Neuronal stem cell (in vitro differentiated cells): ENCODE results near the gene VPS33A.

Source experiments
- DNase-seq: peaks from one replicate; pipeline ENCODE4 v3.0.0-alpha.2; 2013; ENCODE audit warnings: low spot score
- H2AFZ ChIP-seq: one replicate; pipeline ENCODE4 v1.6.1; 2013; ENCODE audit warnings: mild to moderate bottlenecking, low read length, inconsistent platforms
- H2AK5ac ChIP-seq: 2 replicates; pipeline ENCODE4 v1.6.1; 2013; ENCODE audit warnings: low read depth, mild to moderate bottlenecking, inconsistent platforms, low read length, moderate library complexity, mixed read lengths
- H2BK120ac ChIP-seq: 2 replicates; pipeline ENCODE4 v1.6.1; 2013; ENCODE audit warnings: low read depth, mild to moderate bottlenecking, inconsistent platforms, low read length, moderate library complexity, mixed read lengths
- H2BK12ac ChIP-seq: one replicate; pipeline ENCODE4 v1.6.1; 2013; ENCODE audit warnings: low read length, inconsistent platforms
- H2BK15ac ChIP-seq: 2 replicates; pipeline ENCODE4 v1.6.1; 2013; ENCODE audit warnings: mild to moderate bottlenecking, low read length, inconsistent platforms, mixed read lengths
- H2BK5ac ChIP-seq: one replicate; pipeline ENCODE4 v1.6.1; 2013; ENCODE audit warnings: inconsistent platforms, mild to moderate bottlenecking, low read length, moderate library complexity
- H3K14ac ChIP-seq: one replicate; pipeline ENCODE4 v1.6.1; 2013; ENCODE audit warnings: low read length, inconsistent platforms
- H3K18ac ChIP-seq: 2 replicates; pipeline ENCODE4 v1.6.1; 2013; ENCODE audit warnings: low read length, inconsistent platforms
- H3K23ac ChIP-seq: 2 replicates; pipeline ENCODE4 v1.6.1; 2013; ENCODE audit warnings: low read depth, mild to moderate bottlenecking, mixed read lengths, low read length, inconsistent platforms; ENCODE audit not compliant: poor library complexity
- H3K27ac ChIP-seq: replicated peaks from 3 replicates; pipeline ENCODE4 v1.5.1; 2013; ENCODE audit warnings: low read length, inconsistent platforms
- H3K27me3 ChIP-seq, 3 experiments: 2 replicates each; pipeline ENCODE4 v1.6.1; 2013; ENCODE audit warnings: low read length in 3 of 3, mild to moderate bottlenecking in 2 of 3, inconsistent platforms in 1 of 3, low read depth in 1 of 3, mixed read lengths in 1 of 3, moderate library complexity in 1 of 3; ENCODE audit not compliant: control insufficient read depth in 3 of 3, insufficient read depth in 3 of 3
- H3K36me3 ChIP-seq, 2 donors: replicated peaks in 1 of 2; 2 replicates each; pipeline ENCODE4 v1.6.1; 2013; ENCODE audit warnings: low read length in 2 of 2; ENCODE audit not compliant: control insufficient read depth in 2 of 2, insufficient read depth in 2 of 2
- H3K4ac ChIP-seq: 2 replicates; pipeline ENCODE4 v1.6.1; 2013; ENCODE audit warnings: inconsistent platforms, mild to moderate bottlenecking, low read length, moderate library complexity
- H3K4me1 ChIP-seq, 2 donors: 1 replicate in 1 of 2; 2 replicates in 1 of 2; pipeline ENCODE4 v1.6.1; 2013; ENCODE audit warnings: low read length in 2 of 2, low read depth in 1 of 2; ENCODE audit not compliant: control insufficient read depth in 2 of 2, insufficient read depth in 1 of 2
- H3K4me2 ChIP-seq: one replicate; pipeline ENCODE4 v1.6.1; 2013; ENCODE audit warnings: mild to moderate bottlenecking, low read length, inconsistent platforms; ENCODE audit not compliant: insufficient read depth, poor library complexity, severe bottlenecking
- H3K4me3 ChIP-seq, 2 donors: 2 replicates each; pipeline ENCODE4 v1.5.1; 2013; ENCODE audit warnings: low read length in 2 of 2, mild to moderate bottlenecking in 2 of 2, inconsistent platforms in 1 of 2, moderate library complexity in 1 of 2
- H3K79me1 ChIP-seq: one replicate; pipeline ENCODE4 v1.6.1; 2013; ENCODE audit warnings: low read depth, mild to moderate bottlenecking, inconsistent platforms, low read length, moderate library complexity
- H3K9ac ChIP-seq: one replicate; pipeline ENCODE4 v1.6.1; 2013; ENCODE audit warnings: mild to moderate bottlenecking, low read depth, low read length, inconsistent platforms; ENCODE audit not compliant: poor library complexity
- H3K9me3 ChIP-seq, 2 donors: replicated peaks in 1 of 2; 2 replicates each; pipeline versions ENCODE3 to v1.6.1; 2013; ENCODE audit warnings: low read length in 2 of 2, mild to moderate bottlenecking in 2 of 2, inconsistent platforms in 1 of 2, low read depth in 1 of 2, mixed read lengths in 1 of 2, moderate library complexity in 1 of 2; ENCODE audit not compliant: control insufficient read depth in 2 of 2, insufficient read depth in 1 of 2
- H4K8ac ChIP-seq: one replicate; pipeline ENCODE4 v1.6.1; 2013; ENCODE audit warnings: low read depth, mild to moderate bottlenecking, inconsistent platforms, low read length, moderate library complexity
- H4K91ac ChIP-seq: one replicate; pipeline ENCODE4 v1.6.1; 2013; ENCODE audit warnings: low read length, low read depth, mild to moderate bottlenecking, inconsistent platforms; ENCODE audit not compliant: poor library complexity
- WGBS, 2 donors: extraction: QIAGEN DNeasy Blood & Tissue Kit; methylation state at CpG; one replicate each; pipeline ENCODE4 v1.1.7; 2013; ENCODE audit warnings: missing lambda C conversion rate in 2 of 2, mixed read lengths in 1 of 2; ENCODE audit not compliant: insufficient read length in 2 of 2, insufficient replicate concordance in 1 of 2; ENCODE audit errors: extremely low coverage in 2 of 2; 5-methylcytosine and 5-hydroxymethylcytosine counted together

VPS33A gene

GRCh38 chr12:122206976-122207375 is 59.3 kb downstream of the VPS33A start:
- no peak overlapping the region for H4K8ac ChIP-seq
- H4K91ac ChIP-seq: no peak overlapping the region
- no peak overlapping the region for H3K18ac ChIP-seq
- no peak overlapping the region for H2AFZ ChIP-seq
- no peak overlapping the region for H2BK12ac ChIP-seq
- H3K23ac ChIP-seq: peak overlapping the region; percentile 91
- WGBS, 2 donors: no CpG with 5 or more reads among the region's 8 CpGs
- H2BK5ac ChIP-seq: no peak overlapping the region
- H3K4ac ChIP-seq: no peak overlapping the region
- no peak overlapping the region for H3K4me2 ChIP-seq
- no peak overlapping the region for H2BK15ac ChIP-seq
- no peak overlapping the region for H3K4me3 ChIP-seq
- no peaks in the 10 kb centered on the region for H3K79me1 ChIP-seq
- peaks cover 29 to 55% of the 10 kb centered on the region in 2 donors for H3K36me3 ChIP-seq
- no peak overlapping the region for H3K27ac ChIP-seq
- no peaks in the 10 kb centered on the region for H3K9me3 ChIP-seq
- H2BK120ac ChIP-seq: no peak overlapping the region
- no peak overlapping the region for H3K14ac ChIP-seq
- H3K9ac ChIP-seq: peak overlapping the region; percentile 44
- peaks cover 0 to 5% of the 10 kb centered on the region in 2 donors for H3K4me1 ChIP-seq
- DNase-seq: no peak
- peaks cover 5 to 34% (median 32%) of the 10 kb centered on the region in 3 experiments for H3K27me3 ChIP-seq
- H2AK5ac ChIP-seq: no peak overlapping the region

- H3K14ac ChIP-seq: no peak overlapping the region
- no peak for DNase-seq
Measured at GRCh38 chr12:122206111-122206881, 60.0 kb downstream of the VPS33A start.

GRCh38 chr12:122205053-122205925 is 61.0 kb downstream of the VPS33A start:
- Histone ChIP-seq H2BK120ac (no peak overlapping the region), H2BK12ac (no peak overlapping the region), H3K9me3 (no peaks in the 10 kb centered on the region), H3K4me1 (peaks cover 0 to 5% of the 10 kb centered on the region in 2 donors), H4K91ac (no peak overlapping the region), H3K79me1 (no peaks in the 10 kb centered on the region), H3K27ac (no peak overlapping the region), H4K8ac (no peak overlapping the region), H2AFZ (no peak overlapping the region), H3K18ac (peak overlapping the region; percentile 60), H2BK5ac (no peak overlapping the region), H3K4me2 (no peak overlapping the region), H3K9ac (no peak overlapping the region), H2AK5ac (peak overlapping the region; percentile 41), H3K4me3 (peak overlapping the region in 1 of 2 donors; percentile 10), H3K23ac (no peak overlapping the region), H3K14ac (no peak overlapping the region), H2BK15ac (no peak overlapping the region), H3K27me3 (peaks cover 5 to 50% (median 32%) of the 10 kb centered on the region in 3 experiments), H3K36me3 (peaks cover 25 to 40% of the 10 kb centered on the region in 2 donors), H3K4ac (no peak overlapping the region)
- WGBS, 2 donors: no CpG with 5 or more reads among the region's 23 CpGs
- DNase-seq: no peak

More at GRCh38 chr12:122206111-122206881, 60.0 kb downstream of the VPS33A start:
- H3K18ac ChIP-seq: peak overlapping the region; percentile 64
- H3K4me2 ChIP-seq: no peak overlapping the region
- H2BK5ac ChIP-seq: peak overlapping the region; percentile 39
- no peak overlapping the region for H4K91ac ChIP-seq
- no CpG with 5 or more reads among the region's 27 CpGs for WGBS, 2 donors
- H2BK120ac ChIP-seq: no peak overlapping the region
- H3K79me1 ChIP-seq: no peaks in the 10 kb centered on the region
- H2AFZ ChIP-seq: no peak overlapping the region
- H3K4me1 ChIP-seq: peaks cover 0 to 5% of the 10 kb centered on the region in 2 donors
- H3K4me3 ChIP-seq: no peak overlapping the region
- H2BK12ac ChIP-seq: no peak overlapping the region
- H3K27ac ChIP-seq: no peak overlapping the region
- peak overlapping the region; percentile 70 for H2AK5ac ChIP-seq
- no peak overlapping the region for H3K4ac ChIP-seq
- H3K9me3 ChIP-seq: no peaks in the 10 kb centered on the region
- peak overlapping the region; percentile 60 for H3K9ac ChIP-seq
- H3K23ac ChIP-seq: peak overlapping the region; percentile 91
- H4K8ac ChIP-seq: no peak overlapping the region
- peak overlapping the region; percentile 24 for H2BK15ac ChIP-seq
- peaks cover 5 to 40% (median 32%) of the 10 kb centered on the region in 3 experiments for H3K27me3 ChIP-seq
- peaks cover 29 to 48% of the 10 kb centered on the region in 2 donors for H3K36me3 ChIP-seq
